A673 (cell line): ENCODE data around the gene LTV1. TPM values are rescaled to one million over a fixed set of nuclear protein-coding genes. Genes with fewer than 3 reads are reported as not detected.
"Not testable (repeated sequence)": the region's sequence is repeated elsewhere in the genome, so short reads cannot be mapped to it uniquely, and the experiment has no call there.

Experiments
- BruUV-seq: library from RNA; stranded (reverse); fragments of 400-500 nt; replicated peaks from 2 replicates; lab custom pipeline; 2021; lab: Mats Ljungman, UMichigan
- CTCF ChIA-PET: fragments of 300-600 bp; sonication (Branson Sonifier 250); formaldehyde crosslinking; loops from one replicate; lab custom pipeline; 2022; ENCODE audit warnings: antibody characterized with exemption; lab: Charles Lee
- POLR2A ChIA-PET: fragments of 300-600 bp; sonication (Branson Sonifier 250); formaldehyde crosslinking; loops from one replicate; lab custom pipeline; 2022; ENCODE audit warnings: antibody characterized with exemption; ENCODE audit not compliant: low non-redundant PET; lab: Charles Lee
- DNase-seq: peaks from one replicate; pipeline ENCODE4 v3.0.0-alpha.2; 2015; ENCODE audit warnings: low spot score
- H3K27ac ChIP-seq: fragments of 200-600 bp; sonication (generic); 2 replicates; pipeline ENCODE4 v1.5.1; 2016; ENCODE audit warnings: mixed run types, low read depth, mild to moderate bottlenecking, mixed read lengths, antibody characterized with exemption, low read length; ENCODE audit not compliant: poor library complexity, severe bottlenecking
- H3K27me3 ChIP-seq: fragments of 200-600 bp; sonication (generic); replicated peaks from 2 replicates; pipeline ENCODE4 v1.6.1; 2017; ENCODE audit warnings: mixed run types, low read depth, mild to moderate bottlenecking, mixed read lengths, antibody characterized with exemption, low read length; ENCODE audit not compliant: insufficient read depth, poor library complexity
- H3K36me3 ChIP-seq: fragments of 200-600 bp; sonication (generic); 2 replicates; pipeline ENCODE4 v1.6.1; 2016; ENCODE audit warnings: mixed run types, mild to moderate bottlenecking, mixed read lengths, antibody characterized with exemption, low read length; ENCODE audit not compliant: insufficient read depth, poor library complexity, severe bottlenecking
- H3K4me1 ChIP-seq: fragments of 200-600 bp; sonication (generic); 2 replicates; pipeline ENCODE4 v1.6.1; 2017; ENCODE audit warnings: mixed run types, mild to moderate bottlenecking, mixed read lengths, antibody characterized with exemption, low read length; ENCODE audit not compliant: insufficient read depth, poor library complexity, severe bottlenecking
- H3K4me3 ChIP-seq: fragments of 200-600 bp; sonication (generic); 2 replicates; pipeline ENCODE4 v1.5.1; 2016; ENCODE audit warnings: low read depth, mixed run types, mild to moderate bottlenecking, mixed read lengths, low read length; ENCODE audit not compliant: poor library complexity, severe bottlenecking
- H3K9me3 ChIP-seq: fragments of 200-600 bp; sonication (generic); 2 replicates; pipeline ENCODE4 v1.6.1; 2016; ENCODE audit warnings: mixed run types, low read depth, mild to moderate bottlenecking, mixed read lengths, antibody characterized with exemption, low read length; ENCODE audit not compliant: poor library complexity, severe bottlenecking
- EZH2 ChIP-seq: fragments of 200-600 bp; sonication (generic); IDR thresholded peaks from 2 replicates; pipeline ENCODE4 v1.6.1; 2017; ENCODE audit warnings: borderline replicate concordance, low read depth, mild to moderate bottlenecking, mixed read lengths, antibody characterized with exemption, low read length; ENCODE audit not compliant: poor library complexity, severe bottlenecking
- intact Hi-C: fragments of 100-400 bp; cut with micrococcal nuclease; formaldehyde crosslinking; loops from one replicate; pipeline ENCODE4 v1.10.0; 2022; ENCODE audit not compliant: unreplicated experiment
- total RNA-seq: library from RNA; stranded (reverse); gene quantifications from 2 replicates; pipeline ENCODE4 v1.2.3, GENCODE V29; 2021
- TF ChIP-seq, protein P1 (sequence below): fragments of 300-800, 200-600 bp; sonication (generic); conservative IDR thresholded peaks from 2 replicates; pipeline ENCODE4 v1.5.1; 2017; ENCODE audit warnings: low read depth, mild to moderate bottlenecking, antibody characterized with exemption, low read length, moderate library complexity, mixed read lengths

The LTV1 gene
- total RNA-seq, 1 experiment from 2014 or later, result 51.8 TPM

GRCh38 chr6:143855057-143855456, 11.9 kb downstream of the LTV1 start:
- H3K36me3 ChIP-seq, result peaks cover 62% of the 10 kb centered on the region
- H3K9me3 ChIP-seq, H3K27me3 ChIP-seq, H3K4me3 ChIP-seq, BruUV-seq, POLR2A ChIA-PET, H3K4me1 ChIP-seq, intact Hi-C loops, DNase-seq, H3K27ac ChIP-seq, CTCF ChIA-PET: not testable (repeated sequence)

GRCh38 chr6:143856762-143857161, 13.6 kb downstream of the LTV1 start:
- POLR2A ChIA-PET, CTCF ChIA-PET, H3K4me3 ChIP-seq, BruUV-seq, H3K27ac ChIP-seq, DNase-seq, H3K4me1 ChIP-seq, intact Hi-C loops, H3K9me3 ChIP-seq, H3K27me3 ChIP-seq: not testable (repeated sequence)
- H3K36me3 ChIP-seq, result peaks cover 63% of the 10 kb centered on the region

DNA sequence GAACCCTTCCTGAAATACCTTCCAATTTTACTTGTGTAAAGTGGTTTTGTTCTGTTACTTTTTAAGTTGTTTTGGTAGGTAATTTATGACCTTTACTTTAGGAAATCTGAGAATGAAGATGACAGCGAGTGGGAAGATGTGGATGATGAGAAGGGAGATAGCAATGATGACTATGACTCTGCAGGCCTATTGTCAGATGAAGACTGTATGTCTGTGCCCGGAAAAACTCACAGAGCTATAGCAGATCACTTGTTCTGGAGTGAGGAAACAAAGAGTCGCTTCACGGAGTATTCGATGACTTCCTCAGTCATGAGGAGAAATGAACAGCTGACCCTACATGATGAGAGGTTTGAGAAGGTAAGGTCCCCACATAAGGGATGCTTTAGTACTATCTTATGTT, 14.5 kb downstream of the LTV1 start:
- no peaks in the 10 kb centered on the region for H3K9me3 ChIP-seq
- no peak for TF ChIP-seq EZH2
- TF ChIP-seq, protein P1, sequence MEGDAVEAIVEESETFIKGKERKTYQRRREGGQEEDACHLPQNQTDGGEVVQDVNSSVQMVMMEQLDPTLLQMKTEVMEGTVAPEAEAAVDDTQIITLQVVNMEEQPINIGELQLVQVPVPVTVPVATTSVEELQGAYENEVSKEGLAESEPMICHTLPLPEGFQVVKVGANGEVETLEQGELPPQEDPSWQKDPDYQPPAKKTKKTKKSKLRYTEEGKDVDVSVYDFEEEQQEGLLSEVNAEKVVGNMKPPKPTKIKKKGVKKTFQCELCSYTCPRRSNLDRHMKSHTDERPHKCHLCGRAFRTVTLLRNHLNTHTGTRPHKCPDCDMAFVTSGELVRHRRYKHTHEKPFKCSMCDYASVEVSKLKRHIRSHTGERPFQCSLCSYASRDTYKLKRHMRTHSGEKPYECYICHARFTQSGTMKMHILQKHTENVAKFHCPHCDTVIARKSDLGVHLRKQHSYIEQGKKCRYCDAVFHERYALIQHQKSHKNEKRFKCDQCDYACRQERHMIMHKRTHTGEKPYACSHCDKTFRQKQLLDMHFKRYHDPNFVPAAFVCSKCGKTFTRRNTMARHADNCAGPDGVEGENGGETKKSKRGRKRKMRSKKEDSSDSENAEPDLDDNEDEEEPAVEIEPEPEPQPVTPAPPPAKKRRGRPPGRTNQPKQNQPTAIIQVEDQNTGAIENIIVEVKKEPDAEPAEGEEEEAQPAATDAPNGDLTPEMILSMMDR, result no peak
- H3K27ac ChIP-seq, result no peak overlapping the region
- CTCF ChIA-PET, result no interaction called here
- no peaks in the 10 kb centered on the region for H3K4me1 ChIP-seq
- intact Hi-C loops, result no loop called here
- no peak for DNase-seq
- BruUV-seq, result no TSS peak
- no peak overlapping the region for H3K4me3 ChIP-seq
- H3K36me3 ChIP-seq, result peaks cover 61% of the 10 kb centered on the region
- no peaks in the 10 kb centered on the region for H3K27me3 ChIP-seq
- POLR2A ChIA-PET, result no interaction called here

DNA sequence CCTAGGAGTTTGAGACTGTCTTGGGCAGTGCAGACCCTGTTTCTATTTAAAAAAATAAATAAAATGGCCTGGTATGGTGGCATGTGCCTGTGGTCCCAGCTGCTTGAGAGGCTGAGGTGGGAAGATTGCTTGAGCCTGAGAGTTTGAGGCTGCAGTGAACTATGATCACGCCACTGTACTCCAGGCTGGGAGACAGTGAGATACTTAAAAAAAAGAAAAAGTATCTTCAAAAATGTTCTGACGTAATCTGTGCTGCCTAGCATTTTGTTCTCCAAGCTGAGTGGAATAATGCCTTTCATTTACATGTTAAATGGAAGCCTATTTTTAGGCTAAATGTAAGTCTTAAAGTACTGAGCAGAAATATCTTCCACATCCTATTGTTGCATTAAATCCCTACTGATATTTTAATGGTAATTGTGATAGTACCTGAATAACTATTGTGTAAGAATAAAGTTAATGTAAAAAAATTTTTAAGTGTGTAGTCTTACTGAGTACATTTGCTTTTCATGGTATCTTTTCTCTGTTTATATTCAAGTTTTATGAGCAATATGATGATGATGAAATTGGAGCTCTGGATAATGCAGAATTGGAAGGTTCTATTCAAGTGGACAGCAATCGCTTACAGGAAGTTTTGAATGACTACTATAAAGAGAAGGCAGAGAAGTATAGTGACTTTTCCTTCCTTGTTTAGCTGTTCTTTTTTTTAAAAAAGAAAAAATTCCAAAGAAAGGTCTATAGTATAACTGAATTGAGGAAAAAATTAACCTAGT, 16.9 kb downstream of the LTV1 start:
- peaks cover 78% of the 10 kb centered on the region for H3K36me3 ChIP-seq
- H3K27me3 ChIP-seq, result no peaks in the 10 kb centered on the region
- H3K9me3 ChIP-seq, result no peaks in the 10 kb centered on the region
- H3K27ac ChIP-seq, result no peak overlapping the region
- ChIA-PET POLR2A (no interaction called here), CTCF (interaction anchor here (0.6 kb wide), 1 partner anchor 80 kb away, joined by 3 read pairs; no protein-coding TSS in a partner anchor)
- TF ChIP-seq, protein P1, result no peak
- TF ChIP-seq EZH2, result no peak
- H3K4me1 ChIP-seq, result no peaks in the 10 kb centered on the region
- no peak for DNase-seq
- no peak overlapping the region for H3K4me3 ChIP-seq
- BruUV-seq, result no TSS peak
- intact Hi-C loops, result no loop called here
